Measurements from ENCODE around the gene OSBPL10. TPM values are rescaled to one million over a fixed set of nuclear protein-coding genes. Genes with fewer than 3 reads are reported as not detected.
A peak's percentile ranks its signal among the peaks of the same experiment; 100 is the strongest.

The OSBPL10 gene
- total RNA-seq, 4 donors from 2014 or later: 30.0 to 49.7 (median 43.7) TPM

DNA sequence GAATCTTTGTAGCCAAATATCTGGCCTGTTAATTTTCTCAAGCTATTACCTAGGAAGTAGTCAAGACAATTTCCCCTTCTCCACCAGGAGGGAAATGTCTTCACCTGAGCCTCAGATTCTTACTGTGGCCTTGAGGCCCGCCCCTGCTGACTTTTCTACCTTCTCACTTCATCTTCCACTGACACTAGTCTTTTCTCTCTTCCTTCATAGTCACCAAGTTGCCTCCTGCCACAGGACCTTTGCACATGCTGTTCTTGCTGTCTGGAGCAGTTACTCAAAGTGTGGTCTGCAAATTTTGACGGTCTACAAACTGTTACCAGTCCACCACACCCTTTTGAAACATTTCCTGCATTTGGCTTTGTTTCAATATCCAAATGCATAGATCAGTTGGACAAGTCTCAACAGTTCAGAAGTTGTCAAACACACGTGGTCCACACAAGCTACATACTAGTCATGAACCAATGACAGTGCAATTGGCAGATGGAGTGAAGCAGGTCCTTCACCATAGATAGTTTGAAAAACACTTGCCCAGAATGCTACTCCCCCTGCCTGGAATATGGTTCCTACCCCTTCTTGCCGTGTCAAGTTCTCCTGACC is 100.5 kb downstream of the OSBPL10 start:
- DNase-seq: no peak
- Histone ChIP-seq H3K27ac (no peak overlapping the region), H3K4me1 (peaks cover 0 to 7% of the 10 kb centered on the region in 2 donors), H3K4me3 (no peak overlapping the region), H3K36me3 (no peaks in the 10 kb centered on the region), H3K9me3 (no peaks in the 10 kb centered on the region), H3K27me3 (no peaks in the 10 kb centered on the region)
- TF ChIP-seq POLR2A (IDR thresholded peaks at IDR 0.05): no peak
- TF ChIP-seq, protein P1, sequence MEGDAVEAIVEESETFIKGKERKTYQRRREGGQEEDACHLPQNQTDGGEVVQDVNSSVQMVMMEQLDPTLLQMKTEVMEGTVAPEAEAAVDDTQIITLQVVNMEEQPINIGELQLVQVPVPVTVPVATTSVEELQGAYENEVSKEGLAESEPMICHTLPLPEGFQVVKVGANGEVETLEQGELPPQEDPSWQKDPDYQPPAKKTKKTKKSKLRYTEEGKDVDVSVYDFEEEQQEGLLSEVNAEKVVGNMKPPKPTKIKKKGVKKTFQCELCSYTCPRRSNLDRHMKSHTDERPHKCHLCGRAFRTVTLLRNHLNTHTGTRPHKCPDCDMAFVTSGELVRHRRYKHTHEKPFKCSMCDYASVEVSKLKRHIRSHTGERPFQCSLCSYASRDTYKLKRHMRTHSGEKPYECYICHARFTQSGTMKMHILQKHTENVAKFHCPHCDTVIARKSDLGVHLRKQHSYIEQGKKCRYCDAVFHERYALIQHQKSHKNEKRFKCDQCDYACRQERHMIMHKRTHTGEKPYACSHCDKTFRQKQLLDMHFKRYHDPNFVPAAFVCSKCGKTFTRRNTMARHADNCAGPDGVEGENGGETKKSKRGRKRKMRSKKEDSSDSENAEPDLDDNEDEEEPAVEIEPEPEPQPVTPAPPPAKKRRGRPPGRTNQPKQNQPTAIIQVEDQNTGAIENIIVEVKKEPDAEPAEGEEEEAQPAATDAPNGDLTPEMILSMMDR (IDR thresholded peaks at IDR 0.05): no peak
- intact Hi-C loops (cut with DNase I; ENCODE audit: low total_unique reads): no loop called here

DNA sequence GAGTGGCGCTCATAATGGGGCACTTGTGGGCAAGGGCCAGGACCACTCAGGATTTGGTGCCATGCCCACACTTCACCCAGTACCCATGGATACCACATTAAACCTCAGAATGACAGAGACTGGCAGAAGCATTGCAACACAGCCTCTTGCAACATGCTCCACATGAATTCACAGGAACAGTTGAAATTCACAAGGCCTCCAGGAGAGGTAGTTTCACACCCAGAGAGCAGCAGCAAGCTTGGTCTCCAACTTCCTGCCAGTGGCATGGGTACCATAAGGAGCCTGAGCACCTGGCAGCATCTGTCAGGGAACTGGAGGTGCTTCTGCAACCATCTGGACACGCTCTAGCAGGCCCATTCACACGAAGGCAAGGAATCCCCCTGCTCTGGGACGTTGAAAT is 101.0 kb downstream of the OSBPL10 start:
- Histone ChIP-seq H3K27me3 (no peaks in the 10 kb centered on the region), H3K4me3 (no peak overlapping the region), H3K4me1 (peaks cover 0 to 7% of the 10 kb centered on the region in 2 donors), H3K9me3 (no peaks in the 10 kb centered on the region), H3K27ac (no peak overlapping the region), H3K36me3 (no peaks in the 10 kb centered on the region)
- intact Hi-C loops (cut with DNase I; ENCODE audit: low total_unique reads): no loop called here
- TF ChIP-seq, protein P1 (IDR thresholded peaks at IDR 0.05): no peak
- no peak for TF ChIP-seq POLR2A (IDR thresholded peaks at IDR 0.05)
- DNase-seq: no peak

- Histone ChIP-seq H3K27ac (peak overlapping the region in 1 of 2 donors; percentile 27), H3K27me3 (no peaks in the 10 kb centered on the region), H3K4me1 (peaks cover 0 to 7% of the 10 kb centered on the region in 2 donors), H3K4me3 (no peak overlapping the region), H3K36me3 (no peaks in the 10 kb centered on the region), H3K9me3 (no peaks in the 10 kb centered on the region)
- no peak for DNase-seq
- intact Hi-C loops (cut with DNase I; ENCODE audit: low total_unique reads): no loop called here
- TF ChIP-seq, protein P1 (IDR thresholded peaks at IDR 0.05): no peak
Measured at GRCh38 chr3:31879365-31879764, 101.7 kb downstream of the OSBPL10 start.

DNA sequence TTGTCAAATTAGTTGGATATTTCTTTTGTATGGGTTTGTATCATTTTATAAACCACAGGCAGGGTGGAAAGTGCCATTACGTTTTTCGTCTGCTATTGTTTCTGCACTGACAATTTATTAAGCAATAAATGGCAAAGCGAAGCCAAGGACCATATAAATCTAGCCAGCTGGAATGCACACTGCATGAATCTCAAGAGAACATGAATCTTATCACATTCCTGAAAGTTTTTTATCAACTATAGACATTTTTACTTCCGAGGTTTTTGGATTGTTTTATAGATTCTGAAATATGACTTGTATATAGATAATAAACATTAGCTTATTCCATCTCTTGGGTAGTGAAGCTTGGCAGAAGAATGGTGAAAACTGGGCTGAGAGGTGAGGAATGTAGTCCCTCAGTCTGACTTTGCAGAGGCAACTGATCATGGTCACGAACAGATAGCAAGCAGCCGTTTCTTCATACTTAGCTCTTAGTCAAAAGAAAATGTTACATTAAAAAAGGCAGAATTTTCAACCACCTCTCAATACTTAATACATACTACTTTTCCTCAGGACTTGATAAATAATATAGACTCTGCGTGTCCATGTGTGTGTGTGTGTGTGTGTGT is 102.7 kb downstream of the OSBPL10 start:
- H3K4me3 ChIP-seq: no peak overlapping the region
- TF ChIP-seq, protein P1 (IDR thresholded peaks at IDR 0.05): no peak
- TF ChIP-seq POLR2A (IDR thresholded peaks at IDR 0.05): no peak
- H3K27ac ChIP-seq: no peak overlapping the region
- H3K36me3 ChIP-seq: no peaks in the 10 kb centered on the region
- DNase-seq: no peak
- H3K27me3 ChIP-seq: no peaks in the 10 kb centered on the region
- no peaks in the 10 kb centered on the region for H3K9me3 ChIP-seq
- H3K4me1 ChIP-seq: peaks cover 0 to 7% of the 10 kb centered on the region in 2 donors
- intact Hi-C loops (cut with DNase I; ENCODE audit: low total_unique reads): no loop called here

DNA sequence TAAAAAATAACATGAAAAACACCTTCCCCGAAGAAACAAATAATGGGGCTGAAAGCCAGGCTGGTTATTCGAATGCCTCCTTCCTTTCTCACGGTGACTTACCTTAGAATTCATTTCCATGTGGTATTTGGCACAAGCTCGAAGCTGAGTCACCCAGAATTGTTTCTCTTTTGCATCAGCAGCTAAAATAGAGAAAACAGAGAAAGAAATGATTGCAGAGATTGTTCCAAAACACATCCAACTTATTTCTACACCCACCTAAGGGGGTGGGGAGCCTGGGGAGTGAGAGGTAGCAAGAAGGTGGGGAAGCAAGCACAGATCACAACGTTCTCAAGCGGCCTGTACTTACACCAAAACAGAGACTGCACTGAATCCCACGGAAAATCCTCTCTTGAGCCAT is 104.7 kb downstream of the OSBPL10 start:
- Histone ChIP-seq H3K9me3 (no peaks in the 10 kb centered on the region), H3K27me3 (no peaks in the 10 kb centered on the region), H3K4me3 (no peak overlapping the region), H3K36me3 (no peaks in the 10 kb centered on the region), H3K27ac (peak overlapping the region; percentile 3 to 59), H3K4me1 (peaks cover 0 to 7% of the 10 kb centered on the region in 2 donors)
- intact Hi-C loops (cut with DNase I; ENCODE audit: low total_unique reads): no loop called here
- no peak for DNase-seq
- TF ChIP-seq, protein P1 (IDR thresholded peaks at IDR 0.05): no peak
- TF ChIP-seq POLR2A (IDR thresholded peaks at IDR 0.05): no peak
